Suprapubic skin (tissue), 4 donors: ENCODE measurements around the gene DHX34. TPM values are rescaled to one million over a fixed set of nuclear protein-coding genes. Genes with fewer than 3 reads are reported as not detected.

Experiments used
- DNase-seq, 2 donors: peaks; one replicate each; pipeline ENCODE4 v3.0.0-alpha.2; 2019; ENCODE audit warnings: low spot score in 2 of 2
- H3K27ac ChIP-seq: fragments of 200-600 bp; sonication (generic); one replicate; pipeline ENCODE4 v1.5.1; 2019
- H3K27me3 ChIP-seq: fragments of 200-600 bp; sonication (generic); one replicate; pipeline ENCODE4 v1.5.1; 2019
- H3K36me3 ChIP-seq: fragments of 200-600 bp; sonication (generic); one replicate; pipeline ENCODE4 v1.5.1; 2019
- H3K4me1 ChIP-seq: fragments of 200-600 bp; sonication (generic); one replicate; pipeline ENCODE4 v1.5.1; 2019
- H3K4me3 ChIP-seq: fragments of 200-600 bp; sonication (generic); one replicate; pipeline ENCODE4 v1.5.1; 2019; ENCODE audit warnings: mild to moderate bottlenecking
- H3K9me3 ChIP-seq: fragments of 200-600 bp; sonication (generic); one replicate; pipeline ENCODE4 v1.5.1; 2019
- EP300 ChIP-seq: sonication (generic); formaldehyde crosslinking; IDR thresholded peaks from one replicate; pipeline ENCODE4 v1.6.1; 2017; ENCODE audit warnings: antibody characterized with exemption
- POLR2A ChIP-seq, 2 donors: fragments of 450-650 bp; IDR thresholded peaks; one replicate each; pipeline ENCODE4 v1.6.1; 2017; ENCODE audit warnings: antibody characterized with exemption in 2 of 2, mild to moderate bottlenecking in 2 of 2, moderate library complexity in 2 of 2
- POLR2AphosphoS5 ChIP-seq, 3 donors: sonication (generic); formaldehyde crosslinking; IDR thresholded peaks; one replicate each; pipeline ENCODE4 v1.6.1; 2017; ENCODE audit warnings: antibody characterized with exemption in 3 of 3
- WGBS: methylation state at CpG from one replicate; pipeline ENCODE4 v1.1.5; 2018; 5-methylcytosine and 5-hydroxymethylcytosine counted together
- total RNA-seq, 4 donors: library from RNA; depleted of rRNA; stranded (reverse); fragments of >200 nt; gene quantifications; one replicate each; pipeline ENCODE4 v1.1.0, GENCODE V29; 2016
- TF ChIP-seq, protein P1 (sequence below), 2 donors: fragments of 200-600 bp in 1 of 2; fragments of 450-650 bp in 1 of 2; sonication (generic) in 1 of 2; IDR thresholded peaks; one replicate each; pipeline ENCODE4 v1.5.1; 2016 to 2019; ENCODE audit warnings: antibody characterized with exemption in 2 of 2, mild to moderate bottlenecking in 1 of 2, moderate library complexity in 1 of 2

Gene DHX34
- total RNA-seq, 4 donors from 2014 or later, result 21.6 to 32.2 (median 25.3) TPM

DNA sequence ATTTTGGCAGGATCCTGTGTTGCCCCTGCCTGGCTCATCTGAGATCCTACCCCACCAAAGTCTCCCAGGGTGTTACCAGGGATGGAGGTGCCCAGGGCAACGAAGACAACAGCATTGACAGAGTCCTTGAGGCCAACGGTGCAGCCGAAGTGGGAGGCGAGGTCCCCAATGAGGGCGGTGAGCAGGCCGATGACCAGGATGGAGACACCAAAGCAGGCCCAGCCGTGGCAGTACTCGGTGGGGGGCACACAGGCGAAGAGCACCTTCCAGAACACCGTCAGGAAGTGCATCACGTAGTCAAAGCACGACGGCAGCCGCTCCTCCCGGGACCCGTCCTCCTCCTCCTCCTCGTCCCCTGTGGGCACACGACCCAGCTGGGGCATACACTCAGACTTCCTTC, 83.0 kb downstream of the DHX34 start:
- H3K4me3 ChIP-seq, result no peak overlapping the region
- H3K4me1 ChIP-seq, result peaks cover 34% of the 10 kb centered on the region
- no peaks in the 10 kb centered on the region for H3K36me3 ChIP-seq
- H3K27me3 ChIP-seq, result peaks cover 49% of the 10 kb centered on the region
- H3K9me3 ChIP-seq, result no peaks in the 10 kb centered on the region
- WGBS, result 71% methylated on average over 18 of the region's 18 CpGs
- H3K27ac ChIP-seq, result no peak overlapping the region
- DNase-seq, result no peak
- TF ChIP-seq POLR2AphosphoS5 (IDR thresholded peaks at IDR 0.05) (no peak), EP300 (no peak), POLR2A (IDR thresholded peaks at IDR 0.05) (no peak)
- TF ChIP-seq, protein P1, sequence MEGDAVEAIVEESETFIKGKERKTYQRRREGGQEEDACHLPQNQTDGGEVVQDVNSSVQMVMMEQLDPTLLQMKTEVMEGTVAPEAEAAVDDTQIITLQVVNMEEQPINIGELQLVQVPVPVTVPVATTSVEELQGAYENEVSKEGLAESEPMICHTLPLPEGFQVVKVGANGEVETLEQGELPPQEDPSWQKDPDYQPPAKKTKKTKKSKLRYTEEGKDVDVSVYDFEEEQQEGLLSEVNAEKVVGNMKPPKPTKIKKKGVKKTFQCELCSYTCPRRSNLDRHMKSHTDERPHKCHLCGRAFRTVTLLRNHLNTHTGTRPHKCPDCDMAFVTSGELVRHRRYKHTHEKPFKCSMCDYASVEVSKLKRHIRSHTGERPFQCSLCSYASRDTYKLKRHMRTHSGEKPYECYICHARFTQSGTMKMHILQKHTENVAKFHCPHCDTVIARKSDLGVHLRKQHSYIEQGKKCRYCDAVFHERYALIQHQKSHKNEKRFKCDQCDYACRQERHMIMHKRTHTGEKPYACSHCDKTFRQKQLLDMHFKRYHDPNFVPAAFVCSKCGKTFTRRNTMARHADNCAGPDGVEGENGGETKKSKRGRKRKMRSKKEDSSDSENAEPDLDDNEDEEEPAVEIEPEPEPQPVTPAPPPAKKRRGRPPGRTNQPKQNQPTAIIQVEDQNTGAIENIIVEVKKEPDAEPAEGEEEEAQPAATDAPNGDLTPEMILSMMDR (IDR thresholded peaks at IDR 0.05), result no peak

Other genes with a start within 250 kb of the DHX34 start
- gene ZC3H4, start 235.5 kb upstream of the DHX34 start, total RNA-seq, result 10 to 100 TPM; 24.2 to 42.8 (median 31.7) TPM
- gene SAE1, start 218.5 kb upstream of the DHX34 start, total RNA-seq, result 10 to 100 TPM; 22.4 to 51.9 (median 44.7) TPM
- gene BBC3, start 118.1 kb upstream of the DHX34 start, total RNA-seq, result 10 to 100 TPM in 2 of 4 donors, 1 to 10 TPM in 2; 5.6 to 13.6 (median 9.7) TPM
- 10 to 100 TPM; 24.6 to 33.2 (median 27.4) TPM for gene CCDC9, start 92.8 kb upstream of the DHX34 start, total RNA-seq
- 10 to 100 TPM in 2 of 4 donors, 1 to 10 TPM in 2; 6.6 to 13.5 (median 10.6) TPM for gene INAFM1, start 74.4 kb upstream of the DHX34 start, total RNA-seq
- 1 to 10 TPM; 1.2 to 2.4 (median 1.5) TPM for gene C5AR1, start 39.5 kb upstream of the DHX34 start, total RNA-seq
- 1 to 10 TPM in 2 of 4 donors, under 1 TPM in 2; 0.68 to 3.1 (median 1.5) TPM for gene C5AR2, start 17.1 kb upstream of the DHX34 start, total RNA-seq
- gene MEIS3, start 70.2 kb downstream of the DHX34 start, total RNA-seq, result 1 to 10 TPM; 1.6 to 5.5 (median 3.1) TPM
- 1 to 10 TPM in 1 of 4 donors, under 1 TPM in 2, not detected in 1; 0.26 to 1.2 (median 0.38) TPM for gene SLC8A2, start 122.6 kb downstream of the DHX34 start, total RNA-seq
- gene KPTN, start 134.9 kb downstream of the DHX34 start, total RNA-seq, result 10 to 100 TPM in 1 of 4 donors, 1 to 10 TPM in 3; 4.3 to 16.3 (median 5.9) TPM
- 100 to 1,000 TPM; 170 to 232 (median 193) TPM for gene NAPA, start 165.7 kb downstream of the DHX34 start, total RNA-seq
- gene ZNF541, start 223.8 kb downstream of the DHX34 start, total RNA-seq, result under 1 TPM in 3 of 4 donors, not detected in 1; 0.49 to 0.80 (median 0.51) TPM